ENCODE results near the gene ST6GALNAC5.
A peak's percentile ranks its signal among the peaks of the same experiment; 100 is the strongest.
"Not testable (repeated sequence)": the region's sequence is repeated elsewhere in the genome, so short reads cannot be mapped to it uniquely, and the experiment has no call there.

ST6GALNAC5 gene

GRCh38 chr1:76867342-76868130, at the start of gene ST6GALNAC5:
Gene ST6GALNAC5, plus strand, starts transcription at chr1:76867480.
- Mint-ChIP-seq H3K36me3 (no peaks in the 10 kb centered on the region), H3K27me3 (peaks cover 29% of the 10 kb centered on the region), H3K4me3 (peak within 1 kb of the TSS; percentile 79), H3K4me1 (ENCODE audit: low read depth) (peaks cover 6% of the 10 kb centered on the region), H3K27ac (no peak within 1 kb of the TSS), H3K9me3 (ENCODE audit: low read depth) (no peaks in the 10 kb centered on the region)

DNA sequence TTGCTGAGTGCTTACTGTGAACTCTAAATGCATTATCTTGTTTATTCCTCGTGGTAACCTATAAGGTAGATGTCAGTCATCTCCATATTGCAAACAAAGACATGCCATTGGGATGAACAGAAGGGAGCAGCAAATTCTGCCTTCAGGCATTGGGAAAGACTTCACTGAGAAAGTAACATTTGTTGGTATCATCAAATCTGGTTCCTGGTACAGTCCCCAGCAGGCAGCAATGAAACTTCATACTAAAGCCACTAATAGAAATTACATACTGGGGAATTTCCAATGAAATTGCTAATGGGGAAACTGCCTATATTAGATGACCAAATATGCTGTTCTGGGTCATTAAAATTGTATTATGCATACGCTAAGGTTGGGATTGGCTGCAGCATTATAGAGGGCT, 47.3 kb upstream of the ST6GALNAC5 start:
- Mint-ChIP-seq H3K4me3 (no peak overlapping the region), H3K4me1 (ENCODE audit: low read depth) (no peaks in the 10 kb centered on the region), H3K36me3 (no peaks in the 10 kb centered on the region), H3K27me3 (peaks cover 7% of the 10 kb centered on the region), H3K9me3 (ENCODE audit: low read depth) (no peaks in the 10 kb centered on the region), H3K27ac (no peak overlapping the region)

- not testable (repeated sequence) for H3K36me3 Mint-ChIP-seq; H3K27me3 Mint-ChIP-seq; H3K27ac Mint-ChIP-seq; H3K9me3 Mint-ChIP-seq (ENCODE audit: low read depth); H3K4me1 Mint-ChIP-seq (ENCODE audit: low read depth); H3K4me3 Mint-ChIP-seq
These were observed 44.3 kb upstream of the ST6GALNAC5 start for GRCh38 chr1:76822961-76823360.

DNA sequence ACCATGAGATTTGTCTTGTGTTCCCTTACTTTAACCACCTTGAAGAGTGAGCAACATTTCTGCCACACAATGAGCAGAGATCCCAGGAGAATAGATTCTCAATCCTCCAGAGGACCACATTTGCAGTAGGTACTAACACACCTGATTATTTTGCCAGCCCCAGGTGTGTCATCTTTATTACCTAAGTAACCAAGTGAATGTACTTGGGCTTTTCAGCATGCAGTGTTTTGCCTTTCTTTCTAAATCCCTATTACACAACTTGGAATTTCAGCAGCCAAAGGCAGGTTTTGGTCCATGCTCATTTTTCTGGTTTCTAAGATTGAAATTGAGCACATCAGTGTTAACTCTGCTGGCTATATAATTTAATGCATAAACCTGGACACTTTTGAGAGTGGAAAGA, 43.2 kb upstream of the ST6GALNAC5 start:
- H3K4me1 Mint-ChIP-seq (ENCODE audit: low read depth) = no peaks in the 10 kb centered on the region
- H3K9me3 Mint-ChIP-seq (ENCODE audit: low read depth) = no peaks in the 10 kb centered on the region
- no peak overlapping the region for H3K4me3 Mint-ChIP-seq
- H3K27ac Mint-ChIP-seq = no peak overlapping the region
- no peaks in the 10 kb centered on the region for H3K36me3 Mint-ChIP-seq
- H3K27me3 Mint-ChIP-seq = peaks cover 5% of the 10 kb centered on the region

- peaks cover 5% of the 10 kb centered on the region for H3K27me3 Mint-ChIP-seq
These were observed 41.0 kb upstream of the ST6GALNAC5 start for GRCh38 chr1:76826072-76826845.

DNA sequence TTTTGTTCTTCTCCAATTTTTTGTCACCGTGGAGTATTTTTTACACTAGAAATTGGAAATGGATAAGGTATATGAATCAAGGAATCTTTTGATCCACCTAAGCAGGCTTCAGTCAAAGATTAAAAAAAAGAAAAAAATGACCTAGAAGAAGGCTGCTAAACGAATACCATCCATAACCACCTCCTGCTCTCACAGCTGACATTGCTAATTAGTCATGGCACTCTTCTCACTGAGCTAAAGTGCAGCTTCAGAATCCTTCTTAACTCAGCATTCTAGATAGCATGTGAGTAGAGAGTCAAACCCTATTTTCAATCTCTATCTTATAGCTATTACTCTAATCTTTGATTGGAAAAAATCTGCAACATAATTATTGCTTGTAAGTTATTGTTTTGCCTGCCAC, 40.2 kb upstream of the ST6GALNAC5 start:
- Mint-ChIP-seq H3K9me3 (ENCODE audit: low read depth) (no peaks in the 10 kb centered on the region), H3K27me3 (peaks cover 5% of the 10 kb centered on the region), H3K4me1 (ENCODE audit: low read depth) (peaks cover 8% of the 10 kb centered on the region), H3K27ac (no peak overlapping the region), H3K4me3 (no peak overlapping the region), H3K36me3 (no peaks in the 10 kb centered on the region)

More at GRCh38 chr1:76826072-76826845, 41.0 kb upstream of the ST6GALNAC5 start:
- Mint-ChIP-seq H3K27ac (no peak overlapping the region), H3K36me3 (no peaks in the 10 kb centered on the region), H3K9me3 (ENCODE audit: low read depth) (no peaks in the 10 kb centered on the region), H3K4me3 (no peak overlapping the region), H3K4me1 (ENCODE audit: low read depth) (peaks cover 8% of the 10 kb centered on the region)

DNA sequence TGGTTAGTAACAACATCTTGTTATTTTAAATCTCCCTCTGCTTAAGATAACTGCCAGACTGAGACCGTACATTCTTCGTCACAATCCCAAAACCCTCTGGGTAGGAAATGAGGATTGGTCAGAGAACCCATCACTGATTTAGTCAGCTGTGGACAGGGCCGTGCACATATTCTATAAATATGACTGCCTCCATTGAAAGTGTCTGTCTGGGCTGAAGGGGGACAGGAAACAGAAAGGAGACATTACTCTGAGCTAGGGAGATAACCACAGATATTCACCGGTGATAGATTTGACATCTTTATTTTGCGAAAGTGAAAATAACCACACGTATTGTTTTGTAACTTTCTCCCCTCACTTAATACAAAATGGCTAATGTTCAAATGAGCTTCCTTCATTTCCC, 36.9 kb upstream of the ST6GALNAC5 start:
- Mint-ChIP-seq H3K36me3 (no peaks in the 10 kb centered on the region), H3K9me3 (ENCODE audit: low read depth) (no peaks in the 10 kb centered on the region), H3K4me3 (peak overlapping the region; percentile 4), H3K4me1 (ENCODE audit: low read depth) (peaks cover 8% of the 10 kb centered on the region), H3K27ac (no peak overlapping the region), H3K27me3 (peaks cover 1% of the 10 kb centered on the region)

DNA sequence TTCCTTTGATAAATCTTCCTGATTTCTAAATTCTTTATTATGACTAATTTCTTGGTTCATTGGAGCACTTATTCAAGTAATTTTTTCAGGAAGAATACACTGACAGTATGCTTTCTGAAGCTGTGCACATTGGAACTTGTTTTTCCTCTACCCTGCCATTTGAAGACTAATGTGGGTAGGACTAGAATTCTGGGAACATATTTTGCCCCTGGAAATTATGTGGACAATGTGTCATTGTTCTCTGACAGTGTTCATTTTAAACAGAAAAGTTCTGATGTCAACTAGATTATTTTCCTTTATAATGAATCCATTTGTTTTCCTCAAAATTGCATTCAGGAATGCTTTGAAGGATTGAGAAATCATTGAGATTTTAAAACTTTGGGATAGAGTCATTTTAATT, 34.8 kb upstream of the ST6GALNAC5 start:
- Mint-ChIP-seq H3K4me1 (ENCODE audit: low read depth) (peaks cover 8% of the 10 kb centered on the region), H3K9me3 (ENCODE audit: low read depth) (no peaks in the 10 kb centered on the region), H3K36me3 (no peaks in the 10 kb centered on the region), H3K4me3 (no peak overlapping the region), H3K27me3 (no peaks in the 10 kb centered on the region), H3K27ac (no peak overlapping the region)

DNA sequence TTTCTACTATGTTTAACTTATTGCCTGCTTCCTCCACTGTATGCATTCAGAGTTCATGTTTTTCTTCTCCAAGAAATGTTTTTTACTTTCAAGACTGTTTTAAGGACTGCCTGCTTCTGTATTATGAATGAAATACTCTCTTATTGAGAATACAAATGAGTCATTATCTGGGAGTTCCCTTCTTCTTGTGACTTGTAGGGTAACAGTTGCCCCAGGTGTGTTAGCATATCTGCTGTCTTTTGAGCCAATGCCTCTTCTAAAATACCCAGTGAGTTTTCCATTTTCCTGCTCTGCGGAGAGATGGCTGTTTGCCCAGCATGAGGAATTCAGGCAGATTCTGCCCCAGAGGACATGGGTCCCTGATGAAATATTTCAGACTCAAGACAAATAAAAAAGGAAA, 34.1 kb upstream of the ST6GALNAC5 start:
- Mint-ChIP-seq H3K36me3 (no peaks in the 10 kb centered on the region), H3K9me3 (ENCODE audit: low read depth) (no peaks in the 10 kb centered on the region), H3K27ac (no peak overlapping the region), H3K4me1 (ENCODE audit: low read depth) (peaks cover 8% of the 10 kb centered on the region), H3K4me3 (no peak overlapping the region), H3K27me3 (peaks cover 1% of the 10 kb centered on the region)

GRCh38 chr1:76833856-76834255, 33.4 kb upstream of the ST6GALNAC5 start:
- Mint-ChIP-seq H3K4me3 (no peak overlapping the region), H3K27me3 (peaks cover 3% of the 10 kb centered on the region), H3K4me1 (ENCODE audit: low read depth) (peaks cover 8% of the 10 kb centered on the region), H3K36me3 (no peaks in the 10 kb centered on the region), H3K27ac (no peak overlapping the region), H3K9me3 (ENCODE audit: low read depth) (no peaks in the 10 kb centered on the region)

DNA sequence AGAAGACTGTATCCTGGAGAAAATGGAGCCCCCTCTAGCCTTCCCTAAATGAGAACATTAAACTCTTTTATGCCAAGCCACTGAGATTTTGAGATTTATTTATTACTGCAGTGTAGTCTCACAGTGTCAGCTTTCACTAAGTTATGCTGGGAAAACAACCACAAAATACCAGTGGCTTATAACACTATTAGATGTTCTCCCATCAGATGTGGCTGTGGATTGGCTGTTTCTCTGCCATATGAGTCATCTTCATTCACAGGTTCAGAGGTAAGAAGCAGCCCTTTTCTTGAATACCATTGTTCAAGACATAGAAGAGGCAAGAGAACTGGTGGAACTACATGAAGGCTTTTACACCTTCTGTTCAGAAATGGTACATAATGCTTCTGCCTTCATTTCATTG, 32.1 kb upstream of the ST6GALNAC5 start:
- Mint-ChIP-seq H3K4me3 (no peak overlapping the region), H3K27me3 (peaks cover 3% of the 10 kb centered on the region), H3K27ac (no peak overlapping the region), H3K36me3 (no peaks in the 10 kb centered on the region), H3K4me1 (ENCODE audit: low read depth) (peaks cover 5% of the 10 kb centered on the region), H3K9me3 (ENCODE audit: low read depth) (no peaks in the 10 kb centered on the region)

- Mint-ChIP-seq H3K27me3 (peaks cover 3% of the 10 kb centered on the region), H3K36me3 (no peaks in the 10 kb centered on the region), H3K4me3 (no peak overlapping the region), H3K27ac (no peak overlapping the region), H3K4me1 (ENCODE audit: low read depth) (peaks cover 12% of the 10 kb centered on the region), H3K9me3 (ENCODE audit: low read depth) (no peaks in the 10 kb centered on the region)
These were observed 27.0 kb upstream of the ST6GALNAC5 start for GRCh38 chr1:76840278-76840677.

GRCh38 chr1:76841460-76841859, 25.8 kb upstream of the ST6GALNAC5 start:
- H3K4me3 Mint-ChIP-seq = no peak overlapping the region
- peaks cover 12% of the 10 kb centered on the region for H3K4me1 Mint-ChIP-seq (ENCODE audit: low read depth)
- no peaks in the 10 kb centered on the region for H3K9me3 Mint-ChIP-seq (ENCODE audit: low read depth)
- no peaks in the 10 kb centered on the region for H3K36me3 Mint-ChIP-seq
- H3K27me3 Mint-ChIP-seq = peaks cover 3% of the 10 kb centered on the region
- no peak overlapping the region for H3K27ac Mint-ChIP-seq

- Mint-ChIP-seq H3K4me1 (ENCODE audit: low read depth) (peaks cover 12% of the 10 kb centered on the region), H3K27me3 (no peaks in the 10 kb centered on the region), H3K9me3 (ENCODE audit: low read depth) (no peaks in the 10 kb centered on the region), H3K4me3 (peak overlapping the region; percentile 4), H3K36me3 (no peaks in the 10 kb centered on the region), H3K27ac (no peak overlapping the region)
These were observed 23.3 kb upstream of the ST6GALNAC5 start for GRCh38 chr1:76843821-76844464.

DNA sequence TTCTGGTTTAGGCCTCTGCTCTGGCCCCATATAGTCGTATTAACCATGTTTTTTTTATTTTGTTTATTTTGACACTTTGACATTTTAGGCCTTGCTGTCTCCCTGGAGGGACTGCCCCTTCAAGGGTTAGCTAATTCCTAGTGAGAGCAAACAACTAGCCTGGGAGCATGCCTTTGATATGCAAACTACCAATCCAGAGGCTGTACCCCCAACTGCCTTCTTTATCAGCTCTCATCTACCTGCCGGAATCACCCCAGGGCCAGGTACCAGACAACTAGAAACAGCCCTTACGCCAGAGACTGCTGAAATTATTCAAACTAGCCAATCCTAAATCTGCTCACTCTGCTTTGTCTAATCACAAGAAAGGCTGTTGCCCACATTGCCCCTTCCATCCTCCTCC, 13.0 kb upstream of the ST6GALNAC5 start:
- no peak overlapping the region for H3K27ac Mint-ChIP-seq
- no peaks in the 10 kb centered on the region for H3K36me3 Mint-ChIP-seq

More for the DNA sequence above, 13.0 kb upstream of the ST6GALNAC5 start:
- Mint-ChIP-seq H3K27me3 (peaks cover 3% of the 10 kb centered on the region), H3K9me3 (ENCODE audit: low read depth) (no peaks in the 10 kb centered on the region), H3K4me1 (ENCODE audit: low read depth) (no peaks in the 10 kb centered on the region), H3K4me3 (no peak overlapping the region)

Data from activated naive CD8-positive, alpha-beta T cell (primary cell).